Neural cell (in vitro differentiated cells): ENCODE measurements around the gene PCBD1.

Experiments used
- EZH2 ChIP-seq: fragments of 200-600, 300-800 bp; shearing (Covaris generic), sonication (generic); IDR thresholded peaks from 2 replicates; pipeline ENCODE4 v1.6.1; 2014; ENCODE audit warnings: antibody characterized with exemption, low read length, borderline replicate concordance, mild to moderate bottlenecking; ENCODE audit not compliant: insufficient read depth, poor library complexity, severe bottlenecking
- RAD21 ChIP-seq: fragments of 450-650 bp; conservative IDR thresholded peaks from 2 replicates; pipeline ENCODE4 v1.6.1; 2014; ENCODE audit warnings: antibody characterized with exemption, mild to moderate bottlenecking, moderate library complexity

DNA sequence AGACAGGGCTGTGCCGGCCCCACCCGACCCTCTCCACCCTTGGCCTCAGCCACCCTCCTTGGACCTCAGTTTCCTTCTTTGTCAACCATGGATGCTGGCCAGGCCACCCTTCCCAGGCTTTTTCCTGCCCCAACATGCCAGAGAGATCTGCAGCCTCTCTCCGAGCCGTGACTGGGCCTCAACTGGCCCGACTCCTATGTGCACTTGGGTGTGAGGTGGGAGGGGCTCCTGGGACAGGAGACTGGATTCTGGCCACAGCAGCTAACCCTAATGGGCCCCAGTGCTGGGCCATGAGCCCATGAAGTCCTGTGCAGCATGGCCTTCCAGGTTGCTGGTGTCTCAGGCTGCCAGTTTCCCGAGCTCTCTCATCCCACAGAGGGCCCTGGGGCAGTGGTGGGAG is 47.7 kb upstream of the PCBD1 start:
- TF ChIP-seq EZH2 (no peak), RAD21 (no peak)
